HEK293 (cell line): ENCODE data around the gene SIK3.
"Not testable (repeated sequence)": the region's sequence is repeated elsewhere in the genome, so short reads cannot be mapped to it uniquely, and the experiment has no call there.

Source experiments
- CTCF ChIA-PET: fragments of 350-600 bp; formaldehyde crosslinking; extraction: SDS; loops from one replicate; lab custom pipeline; 2021; ENCODE audit warnings: antibody characterized with exemption; lab: Yijun Ruan, JAX
- POLR2A ChIA-PET: fragments of 300-600 bp; formaldehyde crosslinking; extraction: SDS; loops from one replicate; lab custom pipeline; 2020; ENCODE audit warnings: antibody characterized with exemption, inconsistent platforms; lab: Yijun Ruan, JAX
- H3K27ac ChIP-seq: fragments of 200-500 bp; sonication (Bioruptor generic); 2 replicates; pipeline ENCODE4 v1.5.1; 2014; ENCODE audit warnings: low read depth, low read length, control low read depth, inconsistent platforms; ENCODE audit errors: extremely low read depth
- H3K36me3 ChIP-seq, 2 experiments: fragments of 200-500 bp in 1 of 2; sonication (Bioruptor generic) in 1 of 2; 1 replicate in 1 of 2; 2 replicates in 1 of 2; pipeline ENCODE4 v1.5.1; 2014 to 2017; ENCODE audit warnings: inconsistent platforms in 2 of 2, low read length in 2 of 2; ENCODE audit not compliant: control insufficient read depth in 2 of 2, insufficient read depth in 1 of 2
- H3K4me1 ChIP-seq: fragments of 200-500 bp; sonication (Bioruptor generic); 2 replicates; pipeline ENCODE4 v1.5.1; 2014; ENCODE audit warnings: mild to moderate bottlenecking, low read length, inconsistent platforms; ENCODE audit not compliant: control insufficient read depth, insufficient read depth
- H3K4me3 ChIP-seq: 2 replicates; pipeline ENCODE4 v1.5.1; 2011; ENCODE audit warnings: low read depth, mild to moderate bottlenecking, control low read depth, low read length, moderate library complexity
- H3K9me3 ChIP-seq: fragments of 200-500 bp; sonication (Bioruptor generic); 2 replicates; pipeline ENCODE4 v1.5.1; 2014; ENCODE audit warnings: low read depth, low read length, inconsistent platforms; ENCODE audit not compliant: control insufficient read depth, insufficient read depth
- OSR2 ChIP-seq: fragments of 450-650 bp; formaldehyde crosslinking; IDR thresholded peaks from 2 replicates; pipeline ENCODE4 v1.5.1; 2016; ENCODE audit warnings: missing biosample characterization, missing genetic modification characterization
- RBAK ChIP-seq: fragments of 450-650 bp; formaldehyde crosslinking; IDR thresholded peaks from 2 replicates; pipeline ENCODE4 v1.5.1; 2016; ENCODE audit warnings: missing biosample characterization, missing genetic modification characterization
- SP3 ChIP-seq: fragments of 450-650 bp; formaldehyde crosslinking; IDR thresholded peaks from 2 replicates; pipeline ENCODE4 v1.5.1; 2016; ENCODE audit warnings: missing biosample characterization, missing genetic modification characterization
- ZBTB20 ChIP-seq: fragments of 450-650 bp; formaldehyde crosslinking; IDR thresholded peaks from 2 replicates; pipeline ENCODE4 v1.5.1; 2016; ENCODE audit warnings: missing biosample characterization, missing genetic modification characterization
- ZFP69B ChIP-seq: fragments of 450-650 bp; formaldehyde crosslinking; IDR thresholded peaks from 2 replicates; pipeline ENCODE4 v1.5.1; 2016; ENCODE audit warnings: missing biosample characterization, missing genetic modification characterization
- ZNF10 ChIP-seq: fragments of 450-650 bp; formaldehyde crosslinking; IDR thresholded peaks from 2 replicates; pipeline ENCODE4 v1.5.1; 2017; ENCODE audit warnings: missing biosample characterization, missing genetic modification characterization
- ZNF121 ChIP-seq: fragments of 450-650 bp; formaldehyde crosslinking; IDR thresholded peaks from 2 replicates; pipeline ENCODE4 v1.5.1; 2016; ENCODE audit warnings: missing biosample characterization, missing genetic modification characterization
- ZNF169 ChIP-seq: fragments of 450-650 bp; formaldehyde crosslinking; IDR thresholded peaks from 2 replicates; pipeline ENCODE4 v1.5.1; 2016; ENCODE audit warnings: missing biosample characterization, missing genetic modification characterization
- ZNF19 ChIP-seq: fragments of 450-650 bp; formaldehyde crosslinking; IDR thresholded peaks from 2 replicates; pipeline ENCODE4; 2016; ENCODE audit warnings: missing biosample characterization, missing genetic modification characterization, low read depth
- ZNF311 ChIP-seq: fragments of 450-650 bp; formaldehyde crosslinking; IDR thresholded peaks from 2 replicates; pipeline ENCODE4 v1.5.1; 2017; ENCODE audit warnings: missing biosample characterization, missing genetic modification characterization, borderline replicate concordance
- ZNF555 ChIP-seq: fragments of 450-650 bp; formaldehyde crosslinking; conservative IDR thresholded peaks from 2 replicates; pipeline ENCODE4 v1.5.1; 2017; ENCODE audit warnings: missing biosample characterization, mild to moderate bottlenecking, missing genetic modification characterization, inconsistent platforms
- ZNF704 ChIP-seq: fragments of 450-650 bp; formaldehyde crosslinking; IDR thresholded peaks from 2 replicates; pipeline ENCODE4 v1.5.1; 2016; ENCODE audit warnings: missing biosample characterization, missing genetic modification characterization
- ZNF830 ChIP-seq: fragments of 450-650 bp; IDR thresholded peaks from 2 replicates; pipeline ENCODE4 v1.5.0; 2018; ENCODE audit warnings: missing biosample characterization, missing genetic modification characterization, low read depth, mild to moderate bottlenecking, moderate library complexity
- TF ChIP-seq, protein P1 (sequence below): fragments of 450-650 bp; formaldehyde crosslinking; IDR thresholded peaks from 2 replicates; pipeline ENCODE4 v1.5.1; 2016; ENCODE audit warnings: missing biosample characterization, missing genetic modification characterization
- TF ChIP-seq, protein P2 (sequence below): fragments of 450-650 bp; formaldehyde crosslinking; IDR thresholded peaks from 2 replicates; pipeline ENCODE4 v1.5.1; 2016; ENCODE audit warnings: missing biosample characterization, missing genetic modification characterization

Gene SIK3

GRCh38 chr11:116801662-116802061, 296.6 kb downstream of the SIK3 start:
- CTCF ChIA-PET: interaction anchor here (0.7 to 1.3 kb wide), 3 partner anchors 11 to 304 kb away, joined by 3 to 6 read pairs (median 3); partner anchors contain the start of gene APOA5
- POLR2A ChIA-PET, H3K4me3 ChIP-seq, H3K27ac ChIP-seq, H3K4me1 ChIP-seq, H3K36me3 ChIP-seq, H3K9me3 ChIP-seq: not testable (repeated sequence)

DNA sequence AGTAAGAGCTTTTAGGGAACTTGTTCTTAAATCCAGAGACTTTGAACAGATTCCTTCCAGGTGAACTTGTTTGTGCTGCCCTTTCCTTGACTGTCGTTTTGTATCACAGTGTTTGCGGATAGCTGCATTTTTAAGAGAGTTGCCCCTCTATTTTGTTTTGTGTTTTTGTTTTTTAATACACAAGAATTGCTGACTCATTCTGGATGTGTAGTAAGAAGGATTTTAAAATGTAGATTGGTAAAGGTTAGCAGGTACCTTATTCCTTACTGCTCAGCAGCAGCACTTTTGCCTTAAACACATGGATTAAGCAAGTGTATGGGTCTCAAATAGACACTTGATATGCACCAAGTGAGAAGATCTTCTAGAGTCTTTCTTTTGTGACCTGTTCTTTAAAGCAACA, 297.6 kb downstream of the SIK3 start:
- Histone ChIP-seq H3K27ac (no peak overlapping the region), H3K36me3 (no peaks in the 10 kb centered on the region), H3K9me3 (no peaks in the 10 kb centered on the region), H3K4me3 (no peak overlapping the region), H3K4me1 (no peaks in the 10 kb centered on the region)
- POLR2A ChIA-PET: no interaction called here
- CTCF ChIA-PET: interaction anchor here (0.6 to 2.8 kb wide), 3 partner anchors 10 to 305 kb away, joined by 3 to 19 read pairs (median 3); partner anchors contain the start of gene APOA5
- TF ChIP-seq ZNF10 (tag by site-specific recombination): no peak
- TF ChIP-seq ZNF169 (tag by site-specific recombination): no peak
- TF ChIP-seq ZNF311 (tag by site-specific recombination): no peak
- no peak for TF ChIP-seq ZBTB20 (tag by site-specific recombination)
- no peak for TF ChIP-seq RBAK (tag by site-specific recombination)
- TF ChIP-seq ZNF121 (tag by site-specific recombination): no peak
- TF ChIP-seq OSR2 (tag by site-specific recombination): no peak
- TF ChIP-seq, protein P1, sequence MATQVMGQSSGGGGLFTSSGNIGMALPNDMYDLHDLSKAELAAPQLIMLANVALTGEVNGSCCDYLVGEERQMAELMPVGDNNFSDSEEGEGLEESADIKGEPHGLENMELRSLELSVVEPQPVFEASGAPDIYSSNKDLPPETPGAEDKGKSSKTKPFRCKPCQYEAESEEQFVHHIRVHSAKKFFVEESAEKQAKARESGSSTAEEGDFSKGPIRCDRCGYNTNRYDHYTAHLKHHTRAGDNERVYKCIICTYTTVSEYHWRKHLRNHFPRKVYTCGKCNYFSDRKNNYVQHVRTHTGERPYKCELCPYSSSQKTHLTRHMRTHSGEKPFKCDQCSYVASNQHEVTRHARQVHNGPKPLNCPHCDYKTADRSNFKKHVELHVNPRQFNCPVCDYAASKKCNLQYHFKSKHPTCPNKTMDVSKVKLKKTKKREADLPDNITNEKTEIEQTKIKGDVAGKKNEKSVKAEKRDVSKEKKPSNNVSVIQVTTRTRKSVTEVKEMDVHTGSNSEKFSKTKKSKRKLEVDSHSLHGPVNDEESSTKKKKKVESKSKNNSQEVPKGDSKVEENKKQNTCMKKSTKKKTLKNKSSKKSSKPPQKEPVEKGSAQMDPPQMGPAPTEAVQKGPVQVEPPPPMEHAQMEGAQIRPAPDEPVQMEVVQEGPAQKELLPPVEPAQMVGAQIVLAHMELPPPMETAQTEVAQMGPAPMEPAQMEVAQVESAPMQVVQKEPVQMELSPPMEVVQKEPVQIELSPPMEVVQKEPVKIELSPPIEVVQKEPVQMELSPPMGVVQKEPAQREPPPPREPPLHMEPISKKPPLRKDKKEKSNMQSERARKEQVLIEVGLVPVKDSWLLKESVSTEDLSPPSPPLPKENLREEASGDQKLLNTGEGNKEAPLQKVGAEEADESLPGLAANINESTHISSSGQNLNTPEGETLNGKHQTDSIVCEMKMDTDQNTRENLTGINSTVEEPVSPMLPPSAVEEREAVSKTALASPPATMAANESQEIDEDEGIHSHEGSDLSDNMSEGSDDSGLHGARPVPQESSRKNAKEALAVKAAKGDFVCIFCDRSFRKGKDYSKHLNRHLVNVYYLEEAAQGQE (tag by site-specific recombination): no peak
- TF ChIP-seq, protein P2, sequence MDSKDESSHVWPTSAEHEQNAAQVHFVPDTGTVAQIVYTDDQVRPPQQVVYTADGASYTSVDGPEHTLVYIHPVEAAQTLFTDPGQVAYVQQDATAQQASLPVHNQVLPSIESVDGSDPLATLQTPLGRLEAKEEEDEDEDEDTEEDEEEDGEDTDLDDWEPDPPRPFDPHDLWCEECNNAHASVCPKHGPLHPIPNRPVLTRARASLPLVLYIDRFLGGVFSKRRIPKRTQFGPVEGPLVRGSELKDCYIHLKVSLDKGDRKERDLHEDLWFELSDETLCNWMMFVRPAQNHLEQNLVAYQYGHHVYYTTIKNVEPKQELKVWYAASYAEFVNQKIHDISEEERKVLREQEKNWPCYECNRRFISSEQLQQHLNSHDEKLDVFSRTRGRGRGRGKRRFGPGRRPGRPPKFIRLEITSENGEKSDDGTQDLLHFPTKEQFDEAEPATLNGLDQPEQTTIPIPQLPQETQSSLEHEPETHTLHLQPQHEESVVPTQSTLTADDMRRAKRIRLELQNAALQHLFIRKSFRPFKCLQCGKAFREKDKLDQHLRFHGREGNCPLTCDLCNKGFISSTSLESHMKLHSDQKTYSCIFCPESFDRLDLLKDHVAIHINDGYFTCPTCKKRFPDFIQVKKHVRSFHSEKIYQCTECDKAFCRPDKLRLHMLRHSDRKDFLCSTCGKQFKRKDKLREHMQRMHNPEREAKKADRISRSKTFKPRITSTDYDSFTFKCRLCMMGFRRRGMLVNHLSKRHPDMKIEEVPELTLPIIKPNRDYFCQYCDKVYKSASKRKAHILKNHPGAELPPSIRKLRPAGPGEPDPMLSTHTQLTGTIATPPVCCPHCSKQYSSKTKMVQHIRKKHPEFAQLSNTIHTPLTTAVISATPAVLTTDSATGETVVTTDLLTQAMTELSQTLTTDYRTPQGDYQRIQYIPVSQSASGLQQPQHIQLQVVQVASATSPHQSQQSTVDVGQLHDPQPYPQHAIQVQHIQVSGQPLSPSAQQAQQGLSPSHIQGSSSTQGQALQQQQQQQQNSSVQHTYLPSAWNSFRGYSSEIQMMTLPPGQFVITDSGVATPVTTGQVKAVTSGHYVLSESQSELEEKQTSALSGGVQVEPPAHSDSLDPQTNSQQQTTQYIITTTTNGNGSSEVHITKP: no peak
- no peak for TF ChIP-seq ZNF19 (tag by site-specific recombination)
- no peak for TF ChIP-seq ZNF555
- TF ChIP-seq SP3 (tag by site-specific recombination): no peak
- TF ChIP-seq ZNF704 (tag by site-specific recombination): no peak
- TF ChIP-seq ZFP69B (tag by site-specific recombination): no peak
- TF ChIP-seq ZNF830: no peak
